ENCODE data around the gene PTPRG. TPM values are rescaled to one million over a fixed set of nuclear protein-coding genes. Genes with fewer than 3 reads are reported as not detected.

Gene PTPRG
- total RNA-seq, 1 experiment from 2014 or later: 0.73 TPM

GRCh38 chr3:61912158-61912557 lies 350.8 kb downstream of the PTPRG start:
- Histone ChIP-seq H3K9me3 (ENCODE audit: low read length) (no peaks in the 10 kb centered on the region), H3K4me3 (ENCODE audit: low read length) (no peak overlapping the region), H3K9ac (ENCODE audit: low read length) (no peak overlapping the region), H3F3A (ENCODE audit: low read length, unreplicated experiment) (no peaks in the 10 kb centered on the region), H3K4me1 (ENCODE audit: insufficient read depth, low read length) (no peaks in the 10 kb centered on the region), H3K79me2 (ENCODE audit: low read length) (no peaks in the 10 kb centered on the region), H3K27me3 (ENCODE audit: low read length) (no peaks in the 10 kb centered on the region), H3K4me2 (ENCODE audit: low read length) (no peak overlapping the region), H3K36me3 (ENCODE audit: low read depth, low read length) (no peaks in the 10 kb centered on the region), H4K20me1 (ENCODE audit: low read length) (no peaks in the 10 kb centered on the region), H3K27ac (ENCODE audit: low read length) (no peak overlapping the region), H2AFZ (ENCODE audit: low read length) (no peak overlapping the region), H3K9me2 (replicated peaks; ENCODE audit: low read length) (no peaks in the 10 kb centered on the region)
- ATAC-seq: no peak
- TF ChIP-seq EZH2phosphoT487 (IDR thresholded peaks at IDR 0.05; ENCODE audit: borderline replicate concordance, low read length): no peak
- TF ChIP-seq, protein P1, sequence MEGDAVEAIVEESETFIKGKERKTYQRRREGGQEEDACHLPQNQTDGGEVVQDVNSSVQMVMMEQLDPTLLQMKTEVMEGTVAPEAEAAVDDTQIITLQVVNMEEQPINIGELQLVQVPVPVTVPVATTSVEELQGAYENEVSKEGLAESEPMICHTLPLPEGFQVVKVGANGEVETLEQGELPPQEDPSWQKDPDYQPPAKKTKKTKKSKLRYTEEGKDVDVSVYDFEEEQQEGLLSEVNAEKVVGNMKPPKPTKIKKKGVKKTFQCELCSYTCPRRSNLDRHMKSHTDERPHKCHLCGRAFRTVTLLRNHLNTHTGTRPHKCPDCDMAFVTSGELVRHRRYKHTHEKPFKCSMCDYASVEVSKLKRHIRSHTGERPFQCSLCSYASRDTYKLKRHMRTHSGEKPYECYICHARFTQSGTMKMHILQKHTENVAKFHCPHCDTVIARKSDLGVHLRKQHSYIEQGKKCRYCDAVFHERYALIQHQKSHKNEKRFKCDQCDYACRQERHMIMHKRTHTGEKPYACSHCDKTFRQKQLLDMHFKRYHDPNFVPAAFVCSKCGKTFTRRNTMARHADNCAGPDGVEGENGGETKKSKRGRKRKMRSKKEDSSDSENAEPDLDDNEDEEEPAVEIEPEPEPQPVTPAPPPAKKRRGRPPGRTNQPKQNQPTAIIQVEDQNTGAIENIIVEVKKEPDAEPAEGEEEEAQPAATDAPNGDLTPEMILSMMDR (conservative IDR thresholded peaks at IDR 0.05; ENCODE audit: low read depth, low read length): no peak
- TF ChIP-seq EZH2 (IDR thresholded peaks at IDR 0.05; ENCODE audit: low read length, unreplicated experiment): no peak
- ChIA-PET CTCF (no interaction called here), POLR2A (ENCODE audit: unreplicated experiment) (no interaction called here)
- no peak for DNase-seq
- no TSS peak for BruUV-seq (replicated peaks)
- intact Hi-C loops (cut with micrococcal nuclease): no loop called here

DNA sequence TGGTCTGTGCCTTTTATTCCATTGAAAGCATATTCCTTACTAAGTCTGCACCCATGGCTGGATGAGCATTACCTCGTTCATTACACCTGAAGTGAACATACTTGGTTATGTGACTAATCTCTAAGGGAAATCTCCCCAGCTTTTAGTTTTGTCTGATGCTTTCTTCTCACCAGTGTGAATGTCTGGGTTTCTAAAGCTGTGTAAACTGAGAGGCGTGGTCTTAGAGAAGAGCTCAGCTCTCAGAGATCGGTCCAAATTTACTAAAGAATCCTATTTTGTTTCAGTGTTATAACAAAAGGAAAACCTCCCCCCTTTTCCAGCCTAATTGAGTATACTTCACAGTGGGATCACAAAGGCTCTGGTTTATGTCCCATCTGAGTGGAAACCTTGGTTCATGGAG lies 352.3 kb downstream of the PTPRG start:
- ChIA-PET POLR2A (ENCODE audit: unreplicated experiment) (no interaction called here), CTCF (no interaction called here)
- no peak for ATAC-seq
- Histone ChIP-seq H3K4me2 (ENCODE audit: low read length) (no peak overlapping the region), H3K36me3 (ENCODE audit: low read depth, low read length) (no peaks in the 10 kb centered on the region), H3K27ac (ENCODE audit: low read length) (no peak overlapping the region), H3K4me3 (ENCODE audit: low read length) (no peak overlapping the region), H3K9ac (ENCODE audit: low read length) (no peak overlapping the region), H3K4me1 (ENCODE audit: insufficient read depth, low read length) (no peaks in the 10 kb centered on the region), H3K9me3 (ENCODE audit: low read length) (no peaks in the 10 kb centered on the region), H4K20me1 (ENCODE audit: low read length) (no peaks in the 10 kb centered on the region), H2AFZ (ENCODE audit: low read length) (no peak overlapping the region), H3K9me2 (replicated peaks; ENCODE audit: low read length) (no peaks in the 10 kb centered on the region), H3K27me3 (ENCODE audit: low read length) (no peaks in the 10 kb centered on the region), H3K79me2 (ENCODE audit: low read length) (no peaks in the 10 kb centered on the region), H3F3A (ENCODE audit: low read length, unreplicated experiment) (no peaks in the 10 kb centered on the region)
- DNase-seq: no peak
- BruUV-seq (replicated peaks): no TSS peak
- intact Hi-C loops (cut with micrococcal nuclease): no loop called here
- TF ChIP-seq EZH2phosphoT487 (IDR thresholded peaks at IDR 0.05; ENCODE audit: borderline replicate concordance, low read length): no peak
- TF ChIP-seq EZH2 (IDR thresholded peaks at IDR 0.05; ENCODE audit: low read length, unreplicated experiment): no peak
- TF ChIP-seq, protein P1 (conservative IDR thresholded peaks at IDR 0.05; ENCODE audit: low read depth, low read length): no peak

GRCh38 chr3:61914276-61914675 lies 352.9 kb downstream of the PTPRG start:
- Histone ChIP-seq H3F3A (ENCODE audit: low read length, unreplicated experiment) (no peaks in the 10 kb centered on the region), H3K36me3 (ENCODE audit: low read depth, low read length) (no peaks in the 10 kb centered on the region), H2AFZ (ENCODE audit: low read length) (no peak overlapping the region), H3K4me2 (ENCODE audit: low read length) (no peak overlapping the region), H3K9me2 (replicated peaks; ENCODE audit: low read length) (no peaks in the 10 kb centered on the region), H3K9ac (ENCODE audit: low read length) (no peak overlapping the region), H3K4me1 (ENCODE audit: insufficient read depth, low read length) (no peaks in the 10 kb centered on the region), H3K27me3 (ENCODE audit: low read length) (no peaks in the 10 kb centered on the region), H3K9me3 (ENCODE audit: low read length) (0 out of 2 replicates have a peak, but pooled peaks cover 3% of the 10 kb centered on the region), H3K27ac (ENCODE audit: low read length) (no peak overlapping the region), H4K20me1 (ENCODE audit: low read length) (no peaks in the 10 kb centered on the region), H3K79me2 (ENCODE audit: low read length) (no peaks in the 10 kb centered on the region), H3K4me3 (ENCODE audit: low read length) (no peak overlapping the region)
- POLR2A ChIA-PET (ENCODE audit: unreplicated experiment): no interaction called here
- no peak for TF ChIP-seq EZH2phosphoT487 (IDR thresholded peaks at IDR 0.05; ENCODE audit: borderline replicate concordance, low read length)
- TF ChIP-seq EZH2 (IDR thresholded peaks at IDR 0.05; ENCODE audit: low read length, unreplicated experiment): no peak
- CTCF ChIA-PET: no interaction called here
- intact Hi-C loops (cut with micrococcal nuclease): no loop called here
- no peak for DNase-seq
- ATAC-seq: no peak
- no TSS peak for BruUV-seq (replicated peaks)

Measured in PC-3 (cell line).